ENCODE measurements around the gene COMMD10.
A peak's percentile ranks its signal among the peaks of the same experiment; 100 is the strongest.
"Not testable (repeated sequence)": the region's sequence is repeated elsewhere in the genome, so short reads cannot be mapped to it uniquely, and the experiment has no call there.

The COMMD10 gene

DNA sequence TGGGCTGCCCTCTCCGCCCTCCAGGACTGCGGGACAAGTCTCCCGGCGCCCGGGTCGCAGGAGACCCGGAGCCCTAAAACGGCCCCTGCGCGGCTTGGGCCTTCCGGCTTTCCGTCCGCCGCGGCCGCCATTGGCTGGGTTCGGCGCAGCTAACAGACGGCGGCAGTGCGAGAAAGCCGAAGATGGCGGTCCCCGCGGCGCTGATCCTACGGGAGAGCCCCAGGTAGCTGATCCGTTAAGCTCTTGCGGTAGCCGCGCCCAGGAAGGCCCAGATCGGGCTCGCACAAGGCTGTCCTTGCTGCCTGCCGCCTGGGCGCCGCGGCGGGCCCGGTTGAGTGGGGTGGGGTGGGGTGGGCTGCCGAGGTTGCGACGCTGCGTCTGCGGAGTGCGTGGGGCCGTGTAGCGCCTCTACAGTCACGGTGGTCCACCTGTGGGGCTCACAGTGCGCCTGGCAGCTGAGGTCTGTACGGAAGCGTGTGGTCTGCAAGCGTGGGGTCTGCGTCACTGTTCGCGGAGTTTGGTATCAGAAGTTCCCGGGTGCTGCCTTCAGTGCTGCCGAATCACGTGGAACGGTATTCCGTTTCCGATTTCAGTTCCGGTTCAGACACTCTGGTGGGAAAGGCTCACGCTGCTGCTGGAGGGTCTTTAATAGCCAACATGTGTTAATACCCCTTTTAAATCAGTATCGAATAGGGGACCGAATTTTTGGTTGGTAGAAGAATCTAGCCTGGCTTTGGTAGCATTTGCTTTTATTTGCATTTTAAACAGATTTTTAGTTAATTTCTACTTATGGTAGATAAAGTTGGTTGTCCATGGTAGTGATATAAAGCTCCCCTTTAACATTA is at the start of gene COMMD10:
Gene COMMD10 (plus strand): TSS at position 155 of the 845 bp plus-strand sequence.
- FAIRE-seq: no peak

GRCh38 chr5:116035123-116035522 is 49.7 kb upstream of the COMMD10 start:
- no peak for FAIRE-seq

GRCh38 chr5:116037236-116037822 is 47.5 kb upstream of the COMMD10 start:
- FAIRE-seq: peak; percentile 44

GRCh38 chr5:116038817-116039216 is 46.0 kb upstream of the COMMD10 start:
- no peak for FAIRE-seq

DNA sequence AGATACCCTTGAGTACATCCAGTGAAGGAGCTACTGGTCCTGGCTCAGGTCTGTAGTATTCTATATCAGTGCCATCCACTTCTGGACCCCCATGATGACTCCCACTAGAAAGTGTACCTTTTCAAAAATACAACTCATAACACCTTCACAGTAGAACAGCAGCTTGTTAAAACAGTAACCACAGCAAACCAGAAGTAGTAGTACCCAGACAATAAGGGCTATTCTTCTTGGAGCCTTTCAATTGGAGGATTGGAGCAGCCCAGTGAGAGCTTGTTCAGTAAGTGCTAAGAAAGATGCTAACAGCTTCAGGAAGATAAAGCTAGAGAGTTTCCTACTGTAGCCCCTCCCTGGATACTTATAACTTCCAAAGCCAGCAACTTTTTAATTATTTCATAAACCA is 42.5 kb upstream of the COMMD10 start:
- FAIRE-seq: no peak

- FAIRE-seq: no peak
Measured at GRCh38 chr5:116044073-116044472, 40.8 kb upstream of the COMMD10 start.

DNA sequence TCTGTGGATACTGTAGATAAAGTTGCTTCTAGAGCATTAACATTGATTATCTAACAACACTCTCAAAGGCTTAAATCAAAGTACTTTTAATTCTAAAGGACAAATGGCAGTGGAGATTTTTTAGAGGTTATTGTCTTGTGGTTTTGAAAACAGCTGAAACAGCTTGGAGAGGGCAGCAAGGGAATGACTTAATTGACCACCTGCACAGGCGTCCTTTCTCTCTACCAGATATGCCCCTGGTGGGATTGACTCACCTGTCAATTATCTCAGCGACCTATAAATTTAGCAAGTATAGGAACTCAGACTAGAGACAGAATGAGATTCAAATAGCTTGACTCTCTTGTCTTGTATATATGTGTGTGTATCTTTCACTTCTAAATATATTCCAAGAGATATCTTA is 39.0 kb upstream of the COMMD10 start:
- FAIRE-seq: no peak

DNA sequence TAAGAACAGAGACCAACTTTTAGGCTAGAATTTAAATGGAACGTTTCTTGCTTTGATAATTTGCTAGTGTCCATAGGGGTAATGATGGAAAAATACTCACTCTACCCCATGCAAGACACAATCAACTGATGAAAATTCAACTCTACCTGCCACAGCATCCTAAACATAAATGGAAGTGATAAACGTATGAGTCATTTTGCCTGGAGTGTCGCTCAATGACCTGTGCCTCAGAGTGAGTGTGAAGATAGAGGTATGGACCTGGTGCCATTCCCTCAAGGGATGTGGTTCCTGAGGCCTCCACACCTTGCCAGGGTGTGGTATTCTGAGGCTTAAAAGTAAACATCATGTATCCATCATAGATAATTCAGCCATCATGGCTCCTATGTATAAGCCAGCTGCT is 38.6 kb upstream of the COMMD10 start:
- no peak for FAIRE-seq

DNA sequence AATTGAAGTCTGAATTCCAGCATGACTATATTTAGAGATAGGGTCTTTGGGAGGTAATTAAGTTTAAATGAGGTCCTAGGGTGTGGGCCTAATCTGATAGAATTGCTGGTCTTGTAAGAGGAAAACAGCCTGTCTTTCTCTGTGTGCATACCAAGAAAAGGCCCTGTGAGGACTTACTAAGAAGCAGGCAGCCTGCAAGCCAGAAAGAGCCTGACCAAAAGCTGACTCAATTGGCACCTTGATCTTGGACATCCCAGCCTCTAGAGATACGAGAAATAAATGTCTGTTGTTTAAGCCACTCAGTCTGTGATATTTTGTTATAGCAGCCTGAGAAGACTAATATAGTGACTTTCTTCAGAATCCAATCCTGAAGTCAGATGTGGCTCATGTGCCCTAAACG is 38.0 kb upstream of the COMMD10 start:
- FAIRE-seq: no peak

DNA sequence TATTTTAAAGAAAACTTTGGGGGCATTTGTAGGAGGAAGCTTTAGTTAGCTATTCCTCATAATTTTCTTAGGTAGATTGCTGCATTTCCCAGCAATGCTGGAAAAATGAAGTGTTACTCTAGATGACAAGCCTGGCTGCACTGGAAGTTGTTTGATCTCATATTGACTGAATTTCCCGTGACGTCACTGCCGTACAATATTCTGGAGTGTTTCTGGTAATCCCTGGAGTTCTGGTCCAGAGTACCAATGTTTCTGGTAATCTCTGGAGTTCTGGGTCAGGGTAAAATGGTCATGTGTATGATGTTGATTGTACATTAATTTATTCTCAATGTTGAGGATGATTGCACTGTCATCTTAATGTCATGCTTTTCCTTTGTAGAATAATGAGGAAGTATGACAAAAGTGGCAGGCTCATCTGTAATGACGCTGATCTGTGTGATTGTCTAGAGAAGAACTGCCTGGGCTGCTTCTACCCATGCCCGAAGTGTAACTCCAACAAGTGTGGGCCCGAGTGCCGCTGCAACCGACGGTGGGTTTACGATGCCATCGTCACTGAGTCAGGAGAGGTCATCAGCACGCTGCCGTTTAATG is 26.4 kb upstream of the COMMD10 start:
- FAIRE-seq: no peak

GRCh38 chr5:116062352-116062751 is 22.5 kb upstream of the COMMD10 start:
- no peak for FAIRE-seq

- FAIRE-seq: no peak
Measured at GRCh38 chr5:116063950-116064349, 20.9 kb upstream of the COMMD10 start.

DNA sequence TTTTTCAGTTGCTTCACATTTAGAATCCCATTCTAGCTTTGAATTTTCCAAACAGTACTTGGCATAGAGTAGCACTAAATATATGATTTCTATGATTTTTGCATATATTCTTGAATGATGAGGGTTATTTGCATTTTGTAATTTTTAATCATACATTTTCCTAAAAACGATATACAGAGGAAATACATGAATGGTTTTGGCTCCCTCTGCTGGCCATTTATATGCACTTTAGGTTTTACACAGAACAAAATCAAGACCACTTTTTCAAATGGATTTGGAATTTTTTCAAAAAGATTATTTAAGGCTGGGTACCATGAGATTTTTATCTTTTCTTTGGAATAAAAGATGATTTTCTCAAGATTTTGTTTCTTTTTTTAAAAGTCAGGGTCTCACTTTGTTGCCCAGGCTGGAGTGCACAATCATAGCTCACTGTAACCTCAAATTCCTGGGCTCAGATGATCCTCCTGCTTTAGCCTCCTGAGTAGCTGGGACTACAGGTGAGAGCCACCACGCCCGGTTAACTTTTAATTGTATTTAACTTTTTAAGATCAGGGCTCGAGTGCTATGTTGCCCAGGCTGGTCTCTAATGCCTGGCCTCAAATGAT is 16.7 kb upstream of the COMMD10 start:
- FAIRE-seq: peak; percentile 95

GRCh38 chr5:116071211-116071610 is 13.6 kb upstream of the COMMD10 start:
- no peak for FAIRE-seq

DNA sequence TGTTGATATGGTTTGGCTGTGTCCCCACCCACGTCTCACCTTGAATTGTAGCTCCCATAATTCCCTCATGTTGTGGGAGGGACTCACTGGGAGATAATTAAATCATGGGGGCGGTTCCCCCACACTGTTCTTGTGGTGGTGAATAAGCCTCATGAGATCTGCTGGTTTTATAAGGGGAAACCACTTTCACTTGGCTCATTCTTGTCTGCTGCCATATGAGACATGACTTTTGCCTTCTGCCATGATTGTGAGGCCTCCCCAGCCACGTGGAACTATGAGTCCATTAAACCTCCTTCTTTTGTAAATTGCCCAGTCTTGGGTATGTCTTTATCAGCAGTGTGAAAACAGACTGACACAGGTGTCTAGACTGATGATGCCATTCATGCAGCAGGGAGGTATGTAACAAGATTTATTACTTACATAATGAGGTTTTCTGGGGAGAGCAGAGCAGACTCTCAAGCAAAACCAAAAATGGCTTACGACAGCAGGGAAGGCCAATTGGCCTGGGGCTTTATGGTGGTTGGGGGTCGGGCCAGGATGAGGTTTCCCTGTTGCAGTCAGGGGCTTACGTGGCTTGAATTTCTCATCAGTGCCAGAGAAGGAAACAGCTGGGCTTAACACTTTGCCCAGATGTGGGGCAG is 9.5 kb upstream of the COMMD10 start:
- no peak for FAIRE-seq

DNA sequence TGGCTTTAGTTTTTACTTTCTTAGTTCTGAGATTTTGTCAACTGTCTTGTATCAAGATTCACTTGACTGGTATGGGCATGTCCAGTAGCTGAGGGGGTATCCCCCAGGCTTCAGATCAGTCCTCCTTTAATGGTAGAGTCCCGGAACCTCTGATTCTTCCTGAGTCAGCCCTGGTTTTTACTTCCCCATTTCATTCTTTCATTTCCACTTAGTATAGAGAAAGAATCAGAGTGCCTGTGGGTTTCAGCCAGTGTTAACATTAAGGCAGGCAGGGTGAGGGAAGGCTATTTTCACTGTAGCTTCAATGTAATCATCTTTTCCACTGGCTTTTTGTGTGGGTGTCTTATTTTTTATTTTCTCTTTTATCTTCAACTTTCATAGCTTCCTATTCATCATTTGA is 8.3 kb upstream of the COMMD10 start:
- no peak for FAIRE-seq

DNA sequence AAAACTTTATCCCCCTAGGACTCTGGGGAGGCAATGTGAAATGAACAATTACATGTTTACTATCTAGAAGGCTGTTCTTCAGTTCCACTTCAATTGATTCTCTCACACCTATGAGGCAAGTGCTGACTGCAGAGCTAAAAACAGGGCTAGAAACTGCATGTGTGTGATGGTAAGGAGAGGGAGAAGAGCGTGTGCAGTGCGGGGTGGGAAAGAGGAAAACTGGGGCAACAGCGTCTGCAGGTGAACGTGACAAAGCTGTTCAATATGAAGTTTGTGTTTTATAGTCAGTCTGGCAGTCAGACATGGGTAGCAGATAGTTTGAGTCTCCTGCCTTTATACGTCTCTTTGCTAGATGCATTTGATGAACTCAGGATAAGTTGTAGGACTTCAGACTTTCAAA is 6.6 kb upstream of the COMMD10 start:
- no peak for FAIRE-seq

DNA sequence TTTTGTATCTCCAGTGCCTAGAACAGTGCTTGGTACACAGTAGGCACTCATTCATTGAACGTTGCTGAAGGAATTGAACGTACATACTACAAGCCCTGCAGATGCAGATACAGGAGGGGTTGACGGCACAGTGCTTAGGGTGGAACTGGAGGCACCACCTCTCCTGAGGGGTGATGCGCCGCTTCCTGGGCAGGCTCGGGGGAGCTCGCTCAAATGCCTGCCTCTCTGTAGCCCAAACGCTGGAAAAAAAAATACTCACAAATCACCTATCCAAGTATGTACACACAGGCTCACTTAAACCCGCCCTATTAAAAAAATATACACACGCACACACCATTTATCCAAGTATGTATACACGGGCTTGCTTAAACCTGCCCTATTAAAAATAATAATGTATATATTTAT is 536 bp upstream of the COMMD10 start:
- no peak for FAIRE-seq

DNA sequence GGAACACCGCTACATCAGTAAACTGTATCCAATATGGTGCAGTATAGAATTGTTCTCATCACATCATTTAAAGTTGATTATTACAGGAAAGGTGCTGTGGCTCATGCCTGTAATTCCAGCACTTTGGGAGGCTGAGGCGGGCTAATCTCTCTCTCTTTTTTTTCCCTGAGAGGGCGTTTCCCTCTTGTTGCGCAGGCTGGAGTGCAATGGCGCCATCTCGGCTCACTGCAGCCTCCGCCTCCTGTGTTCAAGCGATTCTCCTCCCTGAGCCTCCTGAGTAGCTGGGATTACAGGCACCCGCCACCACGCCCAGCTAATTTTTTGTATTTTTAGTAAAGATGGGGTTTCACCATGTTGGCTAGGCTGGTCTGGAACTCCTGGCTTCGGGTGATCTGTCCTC is 1.5 kb downstream of the COMMD10 start:
- FAIRE-seq: not testable (repeated sequence)

DNA sequence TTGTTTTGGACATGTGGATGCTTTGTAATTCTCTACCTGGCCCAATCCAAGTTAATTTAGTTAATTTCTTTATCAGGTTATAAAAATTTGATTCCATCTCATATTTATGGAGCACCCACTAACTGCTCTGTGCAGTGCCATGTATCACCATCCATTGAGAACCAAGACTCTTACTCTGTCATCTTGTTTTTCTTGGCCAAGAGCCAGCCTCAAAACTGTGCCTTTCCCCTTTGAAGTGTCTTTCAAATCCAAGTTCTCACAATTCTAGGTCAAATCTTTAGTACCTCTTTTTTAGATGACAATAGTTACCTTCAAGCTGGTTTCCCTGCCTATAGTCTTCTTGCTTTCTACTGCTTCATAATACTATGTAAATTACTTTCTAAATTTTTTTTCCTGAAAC is 3.2 kb downstream of the COMMD10 start:
- FAIRE-seq: no peak

DNA sequence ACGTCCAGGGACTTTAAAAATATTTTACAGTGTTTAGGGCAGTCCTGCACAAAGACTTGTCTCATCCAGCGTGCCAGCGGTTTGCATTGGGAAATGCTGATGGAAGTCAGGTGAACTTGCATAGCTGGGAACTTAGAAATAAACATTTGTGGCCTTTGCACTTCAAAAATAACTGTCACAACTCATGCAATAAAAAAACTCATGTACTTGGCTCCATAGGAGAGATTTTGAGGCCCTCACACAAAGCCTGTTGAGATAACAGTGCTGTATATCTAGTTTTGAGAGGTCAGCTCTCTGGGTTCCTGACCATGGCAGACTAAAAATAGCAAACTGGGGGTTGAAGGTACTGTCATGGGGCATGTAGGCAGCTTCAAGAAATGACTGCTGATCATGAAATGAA is 5.5 kb downstream of the COMMD10 start:
- FAIRE-seq: no peak

GRCh38 chr5:116091416-116091815 is 6.6 kb downstream of the COMMD10 start:
- no peak for FAIRE-seq

GRCh38 chr5:116097301-116097700 is 12.5 kb downstream of the COMMD10 start:
- FAIRE-seq: no peak
